Adrenal gland (tissue), 5 donors: Measurements from ENCODE around the gene GPR158.

ENCODE experiments used
- POLR2A ChIP-seq, 2 donors: fragments of 450-650 bp; IDR thresholded peaks; one replicate each; pipeline ENCODE4 v1.6.1; 2017; ENCODE audit warnings: antibody characterized with exemption in 2 of 2, mild to moderate bottlenecking in 2 of 2, moderate library complexity in 1 of 2
- TF ChIP-seq, protein P1 (sequence below), 6 experiments: fragments of 450-650 bp in 4 of 6; fragments of 200-600 bp in 2 of 6; sonication (generic) in 1 of 6; IDR thresholded peaks; 1 replicate in 5 of 6; 2 replicates in 1 of 6; pipeline versions ENCODE4 v1.5.1 to v1.8.0; 2016 to 2021; ENCODE audit warnings: antibody characterized with exemption in 6 of 6, mild to moderate bottlenecking in 2 of 6, moderate library complexity in 1 of 6
- donor health status: DM: no; HTN: no; CAD: no.

DNA sequence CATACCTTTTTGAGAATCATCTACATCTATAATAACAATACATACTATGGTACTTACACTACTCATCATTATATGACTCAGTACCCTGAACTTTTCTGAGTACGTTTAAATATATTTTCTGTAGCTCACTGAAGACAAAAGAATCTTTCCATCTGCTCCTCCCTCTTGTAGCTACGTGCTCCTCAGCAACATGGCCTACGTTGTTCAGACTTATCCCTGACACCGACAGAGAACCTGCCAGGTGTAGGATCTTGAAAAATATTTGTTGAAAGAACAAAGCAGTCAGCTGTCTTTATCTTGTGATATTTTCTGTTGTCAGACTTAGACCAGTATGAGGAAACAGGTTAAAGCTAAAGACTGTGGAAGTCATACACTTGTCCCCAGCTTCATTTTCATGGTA lies 403.3 kb downstream of the GPR158 start:
- TF ChIP-seq, protein P1, sequence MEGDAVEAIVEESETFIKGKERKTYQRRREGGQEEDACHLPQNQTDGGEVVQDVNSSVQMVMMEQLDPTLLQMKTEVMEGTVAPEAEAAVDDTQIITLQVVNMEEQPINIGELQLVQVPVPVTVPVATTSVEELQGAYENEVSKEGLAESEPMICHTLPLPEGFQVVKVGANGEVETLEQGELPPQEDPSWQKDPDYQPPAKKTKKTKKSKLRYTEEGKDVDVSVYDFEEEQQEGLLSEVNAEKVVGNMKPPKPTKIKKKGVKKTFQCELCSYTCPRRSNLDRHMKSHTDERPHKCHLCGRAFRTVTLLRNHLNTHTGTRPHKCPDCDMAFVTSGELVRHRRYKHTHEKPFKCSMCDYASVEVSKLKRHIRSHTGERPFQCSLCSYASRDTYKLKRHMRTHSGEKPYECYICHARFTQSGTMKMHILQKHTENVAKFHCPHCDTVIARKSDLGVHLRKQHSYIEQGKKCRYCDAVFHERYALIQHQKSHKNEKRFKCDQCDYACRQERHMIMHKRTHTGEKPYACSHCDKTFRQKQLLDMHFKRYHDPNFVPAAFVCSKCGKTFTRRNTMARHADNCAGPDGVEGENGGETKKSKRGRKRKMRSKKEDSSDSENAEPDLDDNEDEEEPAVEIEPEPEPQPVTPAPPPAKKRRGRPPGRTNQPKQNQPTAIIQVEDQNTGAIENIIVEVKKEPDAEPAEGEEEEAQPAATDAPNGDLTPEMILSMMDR (IDR thresholded peaks at IDR 0.05): no peak
- no peak for TF ChIP-seq POLR2A (IDR thresholded peaks at IDR 0.05)
